ENCODE measurements around the gene SLCO4A1. TPM values are rescaled to one million over a fixed set of nuclear protein-coding genes. Genes with fewer than 3 reads are reported as not detected.

Gene SLCO4A1
- total and polyA plus RNA-seq, 2 donors (not counting 3 experiments of a cell fraction or from before 2014, with no cell fraction given), result 1.4 to 4.1 TPM

- Histone ChIP-seq H4K20me1 (replicated peaks; ENCODE audit: control insufficient read depth, extremely low read depth, insufficient read depth, low read length) (no peaks in the 10 kb centered on the region), H3K4me2 (ENCODE audit: insufficient read depth, low read length) (no peak overlapping the region), H3K27ac (ENCODE audit: insufficient read depth, low read depth, low read length) (no peak overlapping the region), H3K4me3 (replicated peaks in 1 of 3; ENCODE audit: insufficient read depth in 1 of 3, low read depth in 1 of 3, low read length in 3 of 3) (no peak overlapping the region), H3K9me3 (replicated peaks; ENCODE audit: control insufficient read depth, insufficient read depth, low read length) (no peaks in the 10 kb centered on the region), H3K27me3 (ENCODE audit: control insufficient read depth in 2 of 2, insufficient read depth in 2 of 2, low read length in 2 of 2) (no peaks in the 10 kb centered on the region), H3K36me3 (ENCODE audit: control insufficient read depth in 2 of 2, extremely low read depth in 1 of 2, insufficient read depth in 2 of 2, low read length in 2 of 2) (no peaks in the 10 kb centered on the region), H3K9me1 (replicated peaks; ENCODE audit: control insufficient read depth, extremely low read depth, insufficient read depth, low read length) (no peaks in the 10 kb centered on the region), H3K9ac (replicated peaks; ENCODE audit: extremely low read depth, insufficient read depth, low read length) (no peak overlapping the region), H2AFZ (ENCODE audit: low read depth, low read length) (no peak overlapping the region), H3K79me2 (ENCODE audit: control insufficient read depth, insufficient read depth, low read length) (no peaks in the 10 kb centered on the region), H3K4me1 (ENCODE audit: control insufficient read depth, extremely low read depth, insufficient read depth, low read length) (no peaks in the 10 kb centered on the region)
- CTCF ChIA-PET, result no interaction called here
- POLR2A ChIA-PET, result no interaction called here
- FAIRE-seq (no peak), DNase-seq (ENCODE audit: low read depth, low spot score) (no peak)
- intact Hi-C loops (cut with micrococcal nuclease), result no loop called here
- no TSS peak for BruUV-seq (replicated peaks)
- dilution Hi-C loops (cut with MboI; ENCODE audit: extremely low pct_ligation_motif_present, low sequenced_read_pairs), result no loop called here
- no peak for TF ChIP-seq GATA2 (IDR thresholded peaks at IDR 0.05; ENCODE audit: insufficient read depth, insufficient read length, low read depth, low read length)
- no peak for TF ChIP-seq EZH2 (IDR thresholded peaks at IDR 0.05; ENCODE audit: borderline replicate concordance, low read depth, low read length, severe bottlenecking)
- TF ChIP-seq FOS (IDR thresholded peaks at IDR 0.05; ENCODE audit: borderline replicate concordance, insufficient read depth, low read length), result no peak
- no peak for TF ChIP-seq POLR2AphosphoS5 (IDR thresholded peaks at IDR 0.05; ENCODE audit: insufficient read depth, low read depth, low read length)
- TF ChIP-seq CTCF (IDR thresholded peaks at IDR 0.05; ENCODE audit: extremely low read depth in 1 of 2, insufficient read depth in 1 of 2, low read depth in 1 of 2, low read length in 2 of 2), result no peak
- no peak for TF ChIP-seq MYC (IDR thresholded peaks at IDR 0.05; ENCODE audit: low read depth, low read length)
- TF ChIP-seq JUN (IDR thresholded peaks at IDR 0.05; ENCODE audit: borderline replicate concordance, insufficient read depth, insufficient read length, low read depth), result no peak
- TF ChIP-seq MAX (IDR thresholded peaks at IDR 0.05; ENCODE audit: insufficient read depth, insufficient read length), result no peak
- no peak for TF ChIP-seq POLR2A (IDR thresholded peaks at IDR 0.05; ENCODE audit: low read depth, low read length)
Observed at GRCh38 chr20:62660240-62660615, 17.9 kb downstream of the SLCO4A1 start.
